Right atrium auricular region (tissue), 2 donors: ENCODE measurements around the gene IKZF1. TPM values are rescaled to one million over a fixed set of nuclear protein-coding genes. Genes with fewer than 3 reads are reported as not detected.

Experiments
- DNase-seq: peaks from one replicate; pipeline ENCODE4 v3.0.0-alpha.2; 2019; ENCODE audit warnings: low spot score
- H3K27ac ChIP-seq, 2 donors: fragments of 200-600 bp; sonication (generic); 1 replicate in 1 of 2; 2 replicates in 1 of 2; pipeline ENCODE4 v1.5.1; 2016 to 2019
- H3K27me3 ChIP-seq, 2 donors: fragments of 200-600 bp; sonication (generic); one replicate each; pipeline versions ENCODE4 v1.5.1 to v1.6.0; 2017 to 2019
- H3K36me3 ChIP-seq: fragments of 200-600 bp; sonication (generic); one replicate; pipeline ENCODE4 v1.5.1; 2016
- H3K4me1 ChIP-seq, 2 donors: fragments of 200-600 bp; sonication (generic); one replicate each; pipeline versions ENCODE4 v1.5.1 to v1.6.0; 2017 to 2019
- H3K4me3 ChIP-seq, 2 donors: fragments of 200-600 bp; sonication (generic); 1 replicate in 1 of 2; 2 replicates in 1 of 2; pipeline ENCODE4 v1.5.1; 2017 to 2019; ENCODE audit warnings: mild to moderate bottlenecking in 1 of 2, moderate library complexity in 1 of 2
- H3K9me3 ChIP-seq, 2 donors: fragments of 200-600 bp; sonication (generic); one replicate each; pipeline ENCODE4 v1.5.1; 2019
- total RNA-seq, 2 donors: library from RNA; depleted of rRNA; stranded (reverse); fragments of >200 nt; gene quantifications; one replicate each; pipeline ENCODE4 v1.1.0, GENCODE V29; 2016
- TF ChIP-seq, protein P1 (sequence below), 2 donors: fragments of 200-600 bp; sonication (generic); IDR thresholded peaks; one replicate each; pipeline ENCODE4 v1.5.1; 2019; ENCODE audit warnings: antibody characterized with exemption in 2 of 2

Gene IKZF1
- total RNA-seq, 2 donors from 2014 or later: 1.7 to 9.7 TPM

DNA sequence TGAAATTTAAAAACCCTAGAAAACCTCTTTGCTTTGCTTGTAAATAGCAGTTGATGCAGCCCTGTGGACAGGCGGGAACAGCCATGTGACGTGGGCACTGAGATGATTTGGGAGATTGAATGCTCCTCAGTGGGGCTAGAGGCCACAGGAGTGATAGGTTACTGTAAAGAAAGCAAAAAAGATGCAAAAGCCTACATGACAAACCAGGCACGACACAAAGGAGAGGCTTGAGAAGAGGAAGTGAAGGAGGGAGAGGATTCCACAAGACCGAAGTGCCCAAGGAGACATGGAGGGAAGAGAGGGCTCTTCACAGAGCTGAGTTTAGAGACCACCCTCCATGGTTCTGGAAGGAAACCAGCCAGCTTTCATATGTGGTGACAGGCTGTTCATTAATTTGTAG lies 25.7 kb downstream of the IKZF1 start:
- Histone ChIP-seq H3K4me3 (no peak overlapping the region), H3K36me3 (no peaks in the 10 kb centered on the region), H3K4me1 (no peaks in the 10 kb centered on the region), H3K9me3 (no peaks in the 10 kb centered on the region), H3K27me3 (no peaks in the 10 kb centered on the region), H3K27ac (no peak overlapping the region)
- DNase-seq: no peak
- TF ChIP-seq, protein P1, sequence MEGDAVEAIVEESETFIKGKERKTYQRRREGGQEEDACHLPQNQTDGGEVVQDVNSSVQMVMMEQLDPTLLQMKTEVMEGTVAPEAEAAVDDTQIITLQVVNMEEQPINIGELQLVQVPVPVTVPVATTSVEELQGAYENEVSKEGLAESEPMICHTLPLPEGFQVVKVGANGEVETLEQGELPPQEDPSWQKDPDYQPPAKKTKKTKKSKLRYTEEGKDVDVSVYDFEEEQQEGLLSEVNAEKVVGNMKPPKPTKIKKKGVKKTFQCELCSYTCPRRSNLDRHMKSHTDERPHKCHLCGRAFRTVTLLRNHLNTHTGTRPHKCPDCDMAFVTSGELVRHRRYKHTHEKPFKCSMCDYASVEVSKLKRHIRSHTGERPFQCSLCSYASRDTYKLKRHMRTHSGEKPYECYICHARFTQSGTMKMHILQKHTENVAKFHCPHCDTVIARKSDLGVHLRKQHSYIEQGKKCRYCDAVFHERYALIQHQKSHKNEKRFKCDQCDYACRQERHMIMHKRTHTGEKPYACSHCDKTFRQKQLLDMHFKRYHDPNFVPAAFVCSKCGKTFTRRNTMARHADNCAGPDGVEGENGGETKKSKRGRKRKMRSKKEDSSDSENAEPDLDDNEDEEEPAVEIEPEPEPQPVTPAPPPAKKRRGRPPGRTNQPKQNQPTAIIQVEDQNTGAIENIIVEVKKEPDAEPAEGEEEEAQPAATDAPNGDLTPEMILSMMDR (IDR thresholded peaks at IDR 0.05): no peak

DNA sequence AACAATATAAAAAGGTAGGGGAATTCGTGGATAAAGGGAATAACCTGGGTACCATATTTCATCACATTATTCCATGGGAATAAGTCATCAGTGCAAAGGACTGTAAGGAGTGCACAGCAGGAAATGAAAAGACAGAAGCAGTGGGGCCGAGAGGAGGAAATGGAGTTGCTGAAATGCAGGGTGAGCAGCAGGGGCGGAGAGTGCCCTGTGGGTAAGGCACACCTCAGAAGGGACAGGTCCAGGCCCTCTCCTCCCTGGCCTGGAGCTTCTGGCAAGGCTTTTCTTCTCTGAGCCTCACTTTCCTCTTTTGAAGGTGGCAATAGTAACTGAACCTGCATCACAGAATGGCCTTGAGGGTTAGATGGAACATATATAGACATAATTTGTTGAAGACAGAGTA lies 26.2 kb downstream of the IKZF1 start:
- no peaks in the 10 kb centered on the region for H3K4me1 ChIP-seq
- TF ChIP-seq, protein P1 (IDR thresholded peaks at IDR 0.05): no peak
- H3K27ac ChIP-seq: no peak overlapping the region

DNA sequence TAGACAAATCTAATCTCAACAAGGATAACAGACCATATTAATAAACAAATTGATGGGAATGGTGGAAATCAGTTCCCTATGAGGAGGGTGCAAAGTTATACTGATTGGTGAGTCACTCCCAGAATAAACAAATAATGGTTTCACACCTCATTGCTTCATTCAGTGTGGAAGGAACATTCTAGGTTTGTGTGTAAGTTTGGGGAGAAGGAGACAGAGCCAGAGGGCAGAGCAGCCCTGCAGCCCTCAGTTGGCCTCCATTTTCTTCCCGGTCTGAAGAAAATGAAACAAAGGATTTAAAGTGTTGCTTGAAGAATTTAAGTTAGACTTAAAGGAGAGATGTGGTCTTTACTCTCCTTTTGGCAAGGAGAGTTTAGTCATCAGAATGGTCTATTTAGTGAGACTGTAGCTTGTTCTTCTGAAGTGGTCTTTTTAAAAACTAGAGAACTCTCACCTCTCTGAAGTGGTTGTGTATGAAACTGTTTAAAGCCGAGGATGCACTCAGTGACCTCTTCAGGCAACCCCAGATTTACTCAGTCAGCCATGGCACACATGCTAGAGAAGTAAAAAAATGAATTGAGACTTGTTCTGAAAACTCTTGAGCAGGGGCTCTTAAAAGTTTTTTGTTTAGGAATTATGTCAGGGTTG lies 27.2 kb downstream of the IKZF1 start:
- DNase-seq: no peak
- Histone ChIP-seq H3K9me3 (no peaks in the 10 kb centered on the region), H3K36me3 (no peaks in the 10 kb centered on the region), H3K4me1 (no peaks in the 10 kb centered on the region), H3K27ac (no peak overlapping the region), H3K4me3 (no peak overlapping the region), H3K27me3 (no peaks in the 10 kb centered on the region)
- TF ChIP-seq, protein P1 (IDR thresholded peaks at IDR 0.05): no peak

More for the DNA sequence above, 26.2 kb downstream of the IKZF1 start:
- H3K4me3 ChIP-seq: no peak overlapping the region
- no peaks in the 10 kb centered on the region for H3K9me3 ChIP-seq
- no peaks in the 10 kb centered on the region for H3K36me3 ChIP-seq
- H3K27me3 ChIP-seq: no peaks in the 10 kb centered on the region
- no peak for DNase-seq

DNA sequence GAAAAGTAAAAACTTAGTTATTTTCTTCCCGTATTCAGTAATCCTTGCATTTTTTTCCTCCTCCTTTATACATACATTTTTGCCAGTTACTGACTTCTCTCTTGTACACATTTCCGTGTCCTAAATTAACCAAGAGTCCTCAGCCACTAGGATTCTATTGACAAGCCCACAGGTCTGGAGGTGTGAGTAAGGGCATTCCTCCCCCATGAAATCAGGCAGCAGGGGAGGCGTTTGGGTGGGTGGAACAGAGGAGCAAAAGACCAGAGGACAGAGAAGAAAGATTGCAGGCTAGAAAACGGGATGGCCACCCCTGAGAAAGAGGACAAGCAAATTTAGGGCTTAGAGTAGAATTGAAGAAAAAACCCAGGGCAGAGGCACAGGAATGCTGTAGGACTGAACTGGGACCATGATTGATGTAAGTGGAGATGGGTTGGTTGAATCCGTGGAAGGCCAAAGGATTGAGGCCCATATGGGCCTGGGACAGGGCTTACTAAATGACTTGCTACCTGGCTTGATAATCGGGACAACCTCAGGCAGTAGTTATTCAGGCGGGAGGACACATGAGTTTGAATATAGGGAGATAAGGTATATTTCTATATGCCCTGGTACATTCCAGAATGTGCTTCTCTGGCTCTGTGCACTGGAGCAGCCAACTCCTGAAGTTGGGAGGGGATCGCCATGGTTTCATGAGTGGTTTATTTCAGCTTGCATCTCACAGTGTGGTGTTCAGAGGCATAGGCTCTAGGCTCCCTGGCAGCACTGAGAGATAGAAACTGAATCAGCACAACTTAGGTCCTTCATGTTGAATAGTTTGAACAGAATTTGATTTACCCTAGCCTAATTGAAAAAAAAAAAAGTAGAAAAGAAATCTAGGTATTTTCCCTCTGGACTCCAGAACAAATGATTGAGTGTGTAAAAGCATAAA lies 28.0 kb downstream of the IKZF1 start:
- no peak for DNase-seq
- Histone ChIP-seq H3K4me3 (no peak overlapping the region), H3K27ac (no peak overlapping the region), H3K9me3 (no peaks in the 10 kb centered on the region), H3K27me3 (no peaks in the 10 kb centered on the region), H3K4me1 (no peaks in the 10 kb centered on the region), H3K36me3 (no peaks in the 10 kb centered on the region)
- TF ChIP-seq, protein P1 (IDR thresholded peaks at IDR 0.05): no peak

DNA sequence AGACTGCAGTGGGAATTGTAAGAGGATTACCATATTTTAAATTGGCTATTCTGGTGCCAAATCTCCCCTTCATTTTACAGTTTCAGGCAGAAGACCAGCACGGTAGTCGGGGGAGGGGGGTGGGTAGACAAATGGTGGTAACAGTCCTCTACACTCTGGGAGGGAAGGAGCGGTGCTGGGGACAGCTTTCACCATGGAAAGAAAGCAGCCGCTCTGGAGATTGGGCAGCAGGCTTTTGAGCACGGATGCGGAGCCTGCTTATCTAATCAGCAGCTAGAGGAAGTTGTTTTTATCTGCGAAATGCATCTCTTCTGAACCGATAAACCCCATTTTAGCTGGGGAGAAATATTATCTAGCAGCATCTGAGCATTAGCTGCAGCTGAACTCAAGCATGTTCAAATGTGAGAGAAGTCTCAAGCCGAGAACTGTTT lies 28.7 kb downstream of the IKZF1 start:
- no peak for DNase-seq
- Histone ChIP-seq H3K9me3 (no peaks in the 10 kb centered on the region), H3K27ac (no peak overlapping the region), H3K36me3 (no peaks in the 10 kb centered on the region), H3K4me3 (no peak overlapping the region), H3K4me1 (no peaks in the 10 kb centered on the region), H3K27me3 (no peaks in the 10 kb centered on the region)
- TF ChIP-seq, protein P1 (IDR thresholded peaks at IDR 0.05): no peak
